DOHH2 (cell line): Measurements from ENCODE around the gene RUNX1.

Experiments used
- CTCF ChIP-seq: fragments of 200-600 bp; sonication (generic); IDR thresholded peaks from one replicate; pipeline ENCODE4 v1.5.1; 2014; ENCODE audit warnings: antibody characterized with exemption, mild to moderate bottlenecking, low read depth, low read length; ENCODE audit not compliant: poor library complexity, severe bottlenecking
- EZH2phosphoT487 ChIP-seq: fragments of 200-600 bp; sonication (generic); IDR thresholded peaks from 2 replicates; pipeline ENCODE4 v1.6.1; 2017; ENCODE audit warnings: borderline replicate concordance, mild to moderate bottlenecking, antibody characterized with exemption, low read length, moderate library complexity, mixed read lengths

DNA sequence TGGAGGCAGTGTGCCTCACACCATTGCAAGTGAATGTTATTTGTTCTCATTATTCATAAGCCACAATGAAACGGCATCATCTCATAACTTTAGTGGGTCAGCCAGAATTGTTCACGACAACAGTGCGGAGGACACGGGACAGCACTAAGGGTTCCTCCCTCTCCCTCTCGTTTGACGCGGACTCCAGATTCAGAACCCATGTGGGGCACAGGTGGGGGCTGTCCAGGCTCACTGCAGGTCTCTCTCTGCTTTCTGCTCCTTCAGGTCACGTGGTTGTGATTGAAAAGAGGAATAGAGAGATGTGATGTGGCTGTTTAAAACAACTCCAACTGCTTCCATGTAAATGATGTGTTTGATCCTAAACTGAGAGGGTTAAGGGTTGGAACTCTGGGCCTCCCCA, 13.5 kb downstream of the RUNX1 start:
- no peak for TF ChIP-seq CTCF
- no peak for TF ChIP-seq EZH2phosphoT487
